Measurements from ENCODE around the gene CDK8. TPM values are rescaled to one million over a fixed set of nuclear protein-coding genes. Genes with fewer than 3 reads are reported as not detected.

CDK8 gene
- total and polyA plus RNA-seq, 2 experiments from 2014 or later, result 13.6 to 24.0 TPM

DNA sequence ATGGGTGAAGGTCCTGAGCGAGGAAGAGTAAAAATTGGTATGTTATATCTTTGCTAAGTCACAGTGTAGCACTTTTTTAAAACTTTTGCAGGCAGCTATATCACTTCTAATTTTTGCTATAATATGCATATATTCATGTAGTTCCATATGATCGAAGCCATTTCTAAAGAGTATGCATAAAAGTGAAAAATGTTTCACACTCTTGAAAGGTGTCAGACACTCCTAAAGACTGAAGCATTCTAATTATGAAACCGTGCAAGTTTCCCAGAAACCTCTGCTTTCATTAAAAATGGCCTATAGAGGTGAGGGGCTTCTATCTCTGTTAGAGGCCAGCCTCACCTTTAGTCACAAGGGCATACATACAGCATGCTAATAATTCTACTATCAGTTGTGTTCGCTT is 128.9 kb downstream of the CDK8 start:
- peaks cover 3% of the 10 kb centered on the region for H3K27me3 Mint-ChIP-seq (ENCODE audit: insufficient read depth, low read depth, poor library complexity)

More for the DNA sequence above, 128.9 kb downstream of the CDK8 start:
- Mint-ChIP-seq H3K36me3 (ENCODE audit: low read depth) (peaks cover 7% of the 10 kb centered on the region), H3K4me1 (peaks cover 9% of the 10 kb centered on the region; the same call in 2 of the 3 replicates), H3K4me3 (no peak overlapping the region), H3K9me3 (no peaks in the 10 kb centered on the region), H3K27ac (no peak overlapping the region)
- no peak overlapping the region for H3K27ac ChIP-seq (ENCODE audit: low read depth)
- ATAC-seq (no peak), DNase-seq (ENCODE audit: low spot score) (no peak)
- no peaks in the 10 kb centered on the region for H4K20me1 ChIP-seq (replicated peaks; ENCODE audit: insufficient read depth)
- no peaks in the 10 kb centered on the region for H3F3A ChIP-seq (replicated peaks; ENCODE audit: low read depth)
- no peak overlapping the region for H3K4me2 ChIP-seq
- no peaks in the 10 kb centered on the region; the same call in 1 of the 2 replicates for H3K4me1 ChIP-seq (ENCODE audit: insufficient read depth)
- no peaks in the 10 kb centered on the region for H3K79me2 ChIP-seq (replicated peaks; ENCODE audit: insufficient read depth)
- no peaks in the 10 kb centered on the region for H3K36me3 ChIP-seq (ENCODE audit: insufficient read depth)
- no peak overlapping the region for H3K4me3 ChIP-seq
- H2AFZ ChIP-seq, result no peak overlapping the region
- TF ChIP-seq ZNF462 (CRISPR knock-in tag; IDR thresholded peaks at IDR 0.05) (no peak), EZH2phosphoT487 (IDR thresholded peaks at IDR 0.05; ENCODE audit: unreplicated experiment) (no peak), CREB1 (CRISPR knock-in tag; IDR thresholded peaks at IDR 0.05; ENCODE audit: low read depth) (no peak), NANOG (IDR thresholded peaks at IDR 0.05; ENCODE audit: borderline replicate concordance) (no peak), CTCF (conservative IDR thresholded peaks at IDR 0.05; ENCODE audit: low read depth in 2 of 2) (no peak), ZNF331 (CRISPR knock-in tag; IDR thresholded peaks at IDR 0.05; ENCODE audit: low read depth) (no peak), ZNF114 (CRISPR knock-in tag; IDR thresholded peaks at IDR 0.05) (no peak), JUNB (IDR thresholded peaks at IDR 0.05; ENCODE audit: unreplicated experiment) (no peak), STAT1 (IDR thresholded peaks at IDR 0.05; ENCODE audit: unreplicated experiment) (no peak), ETS1 (IDR thresholded peaks at IDR 0.05) (no peak), EZH2 (IDR thresholded peaks at IDR 0.05; ENCODE audit: low read depth, unreplicated experiment) (no peak), POLR2AphosphoS5 (IDR thresholded peaks at IDR 0.05; ENCODE audit: low read depth) (no peak)
- TF ChIP-seq, protein P1, sequence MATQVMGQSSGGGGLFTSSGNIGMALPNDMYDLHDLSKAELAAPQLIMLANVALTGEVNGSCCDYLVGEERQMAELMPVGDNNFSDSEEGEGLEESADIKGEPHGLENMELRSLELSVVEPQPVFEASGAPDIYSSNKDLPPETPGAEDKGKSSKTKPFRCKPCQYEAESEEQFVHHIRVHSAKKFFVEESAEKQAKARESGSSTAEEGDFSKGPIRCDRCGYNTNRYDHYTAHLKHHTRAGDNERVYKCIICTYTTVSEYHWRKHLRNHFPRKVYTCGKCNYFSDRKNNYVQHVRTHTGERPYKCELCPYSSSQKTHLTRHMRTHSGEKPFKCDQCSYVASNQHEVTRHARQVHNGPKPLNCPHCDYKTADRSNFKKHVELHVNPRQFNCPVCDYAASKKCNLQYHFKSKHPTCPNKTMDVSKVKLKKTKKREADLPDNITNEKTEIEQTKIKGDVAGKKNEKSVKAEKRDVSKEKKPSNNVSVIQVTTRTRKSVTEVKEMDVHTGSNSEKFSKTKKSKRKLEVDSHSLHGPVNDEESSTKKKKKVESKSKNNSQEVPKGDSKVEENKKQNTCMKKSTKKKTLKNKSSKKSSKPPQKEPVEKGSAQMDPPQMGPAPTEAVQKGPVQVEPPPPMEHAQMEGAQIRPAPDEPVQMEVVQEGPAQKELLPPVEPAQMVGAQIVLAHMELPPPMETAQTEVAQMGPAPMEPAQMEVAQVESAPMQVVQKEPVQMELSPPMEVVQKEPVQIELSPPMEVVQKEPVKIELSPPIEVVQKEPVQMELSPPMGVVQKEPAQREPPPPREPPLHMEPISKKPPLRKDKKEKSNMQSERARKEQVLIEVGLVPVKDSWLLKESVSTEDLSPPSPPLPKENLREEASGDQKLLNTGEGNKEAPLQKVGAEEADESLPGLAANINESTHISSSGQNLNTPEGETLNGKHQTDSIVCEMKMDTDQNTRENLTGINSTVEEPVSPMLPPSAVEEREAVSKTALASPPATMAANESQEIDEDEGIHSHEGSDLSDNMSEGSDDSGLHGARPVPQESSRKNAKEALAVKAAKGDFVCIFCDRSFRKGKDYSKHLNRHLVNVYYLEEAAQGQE (IDR thresholded peaks at IDR 0.05; ENCODE audit: unreplicated experiment), result no peak
- H3K27me3 ChIP-seq (ENCODE audit: insufficient read depth), result no peaks in the 10 kb centered on the region
- no peaks in the 10 kb centered on the region for H3K9me2 ChIP-seq (ENCODE audit: insufficient read depth)

Measured in GM23338 (cell line).